Stimulated activated memory B cell treated with anti-CD40 and anti-IgM and Interleukin-4, amounts not matched to agents 10 μg/mL and 1 μg/mL and 100 μg/mL, for 72 hours (primary cell): ENCODE measurements around the gene SLC12A8.
A peak's percentile ranks its signal among the peaks of the same experiment; 100 is the strongest.
"Not testable (repeated sequence)": the region's sequence is repeated elsewhere in the genome, so short reads cannot be mapped to it uniquely, and the experiment has no call there.

Source experiments
- ATAC-seq: fragments of 150-1000 bp; cut with Tn5 transposase; 2 replicates; pipeline ENCODE4 v1.10.0; 2021
- H3K27ac Mint-ChIP-seq: one replicate; pipeline ENCODE4 v1.8.0; 2022; ENCODE audit warnings: mild to moderate bottlenecking, mixed read lengths
- H3K27me3 Mint-ChIP-seq: one replicate; pipeline ENCODE4 v1.8.0; 2022; ENCODE audit warnings: mixed read lengths
- H3K36me3 Mint-ChIP-seq: one replicate; pipeline ENCODE4 v1.8.0; 2022; ENCODE audit warnings: mixed read lengths
- H3K4me1 Mint-ChIP-seq: one replicate; pipeline ENCODE4 v1.8.0; 2022; ENCODE audit warnings: mixed read lengths
- H3K4me3 Mint-ChIP-seq: one replicate; pipeline ENCODE4 v1.8.0; 2022; ENCODE audit warnings: mild to moderate bottlenecking, moderate library complexity, mixed read lengths
- H3K9me3 Mint-ChIP-seq: one replicate; pipeline ENCODE4 v1.8.0; 2022; ENCODE audit warnings: mixed read lengths

SLC12A8 gene

GRCh38 chr3:125082339-125082738 is 130.2 kb downstream of the SLC12A8 start:
- H3K36me3 Mint-ChIP-seq, result not testable (repeated sequence)

GRCh38 chr3:125080077-125080476 is 132.5 kb downstream of the SLC12A8 start:
- no peaks in the 10 kb centered on the region for H3K9me3 Mint-ChIP-seq
- H3K36me3 Mint-ChIP-seq, result no peaks in the 10 kb centered on the region
- no peak overlapping the region for H3K27ac Mint-ChIP-seq
- no peak overlapping the region for H3K4me3 Mint-ChIP-seq
- no peak for ATAC-seq
- no peaks in the 10 kb centered on the region for H3K27me3 Mint-ChIP-seq
- H3K4me1 Mint-ChIP-seq, result peaks cover 20% of the 10 kb centered on the region

More at GRCh38 chr3:125082339-125082738, 130.2 kb downstream of the SLC12A8 start:
- ATAC-seq, H3K9me3 Mint-ChIP-seq, H3K27me3 Mint-ChIP-seq, H3K4me3 Mint-ChIP-seq, H3K27ac Mint-ChIP-seq: not testable (repeated sequence)
- H3K4me1 Mint-ChIP-seq, result peaks cover 12% of the 10 kb centered on the region

DNA sequence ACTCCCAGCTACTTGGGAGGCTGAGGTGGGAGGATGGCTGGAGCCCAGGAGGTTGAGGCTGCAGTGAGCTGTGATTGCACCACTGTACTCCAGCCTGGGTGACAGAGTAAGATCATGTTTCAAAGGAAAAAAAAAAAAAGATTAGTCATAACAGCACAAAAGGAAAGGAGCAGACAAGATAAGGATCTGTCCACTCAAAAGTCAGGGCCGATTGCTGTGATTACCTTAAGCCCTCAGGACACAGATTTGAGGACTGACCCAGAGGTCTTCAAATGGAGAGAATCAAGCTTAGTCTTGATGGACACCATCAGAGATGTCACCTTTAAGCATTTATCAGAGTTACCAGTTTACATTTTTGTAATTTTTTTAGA is 132.9 kb downstream of the SLC12A8 start:
- ATAC-seq, result no peak
- Mint-ChIP-seq H3K4me1 (peaks cover 20% of the 10 kb centered on the region), H3K27me3 (no peaks in the 10 kb centered on the region), H3K27ac (no peak overlapping the region), H3K4me3 (no peak overlapping the region), H3K9me3 (no peaks in the 10 kb centered on the region), H3K36me3 (no peaks in the 10 kb centered on the region)

GRCh38 chr3:125078951-125079674 is 133.4 kb downstream of the SLC12A8 start:
- Mint-ChIP-seq H3K27me3 (no peaks in the 10 kb centered on the region), H3K27ac (no peak overlapping the region)

DNA sequence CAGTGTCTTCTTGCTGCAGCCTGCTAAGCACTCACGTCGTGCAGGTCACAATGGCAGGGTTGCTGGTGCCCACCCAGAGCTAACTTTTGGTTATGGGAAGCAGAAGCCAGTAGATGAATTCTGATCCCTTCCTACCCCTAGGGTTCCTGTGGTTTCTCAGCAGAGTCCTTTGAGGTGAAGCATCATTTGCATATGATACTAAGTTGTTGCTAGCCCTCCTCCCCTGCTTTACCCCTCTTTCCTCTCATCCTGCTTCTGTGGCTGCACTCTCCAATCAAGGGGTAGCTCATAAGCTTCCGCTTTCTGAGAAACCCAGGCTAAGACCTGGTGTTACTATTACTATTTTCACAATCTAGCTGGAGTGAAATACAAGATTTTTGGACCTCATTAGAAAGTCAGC is 134.7 kb downstream of the SLC12A8 start:
- H3K9me3 Mint-ChIP-seq, result no peaks in the 10 kb centered on the region
- no peak overlapping the region for H3K4me3 Mint-ChIP-seq
- H3K27ac Mint-ChIP-seq, result no peak overlapping the region
- H3K27me3 Mint-ChIP-seq, result no peaks in the 10 kb centered on the region
- peak; percentile 39 for ATAC-seq
- H3K36me3 Mint-ChIP-seq, result no peaks in the 10 kb centered on the region
- H3K4me1 Mint-ChIP-seq, result peaks cover 20% of the 10 kb centered on the region

More at GRCh38 chr3:125078951-125079674, 133.4 kb downstream of the SLC12A8 start:
- no peaks in the 10 kb centered on the region for H3K9me3 Mint-ChIP-seq
- peaks cover 20% of the 10 kb centered on the region for H3K4me1 Mint-ChIP-seq
- no peak for ATAC-seq
- no peak overlapping the region for H3K4me3 Mint-ChIP-seq
- no peaks in the 10 kb centered on the region for H3K36me3 Mint-ChIP-seq

DNA sequence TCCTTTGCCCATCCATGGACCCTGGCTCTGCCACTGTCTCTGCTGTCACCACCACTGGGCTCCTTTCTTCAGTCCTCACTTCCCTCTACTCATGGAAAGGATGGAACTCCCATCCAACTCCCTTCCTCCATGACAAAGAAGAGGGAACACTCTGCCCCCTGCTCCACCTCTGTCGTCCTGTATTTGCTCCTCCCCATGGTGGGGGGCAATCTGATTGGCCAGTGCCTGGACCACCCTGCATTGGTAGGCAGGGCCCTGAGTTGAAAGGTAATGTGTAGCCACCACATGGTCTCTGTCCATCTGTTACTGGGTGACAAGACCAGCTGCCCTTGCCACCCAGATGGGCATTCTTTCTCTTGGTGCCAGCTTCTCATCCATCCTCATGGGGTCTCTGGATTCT is 136.1 kb downstream of the SLC12A8 start:
- H3K9me3 Mint-ChIP-seq, result no peaks in the 10 kb centered on the region
- H3K27ac Mint-ChIP-seq, result no peak overlapping the region
- H3K27me3 Mint-ChIP-seq, result no peaks in the 10 kb centered on the region
- no peak for ATAC-seq
- peaks cover 20% of the 10 kb centered on the region for H3K4me1 Mint-ChIP-seq
- no peaks in the 10 kb centered on the region for H3K36me3 Mint-ChIP-seq
- no peak overlapping the region for H3K4me3 Mint-ChIP-seq

DNA sequence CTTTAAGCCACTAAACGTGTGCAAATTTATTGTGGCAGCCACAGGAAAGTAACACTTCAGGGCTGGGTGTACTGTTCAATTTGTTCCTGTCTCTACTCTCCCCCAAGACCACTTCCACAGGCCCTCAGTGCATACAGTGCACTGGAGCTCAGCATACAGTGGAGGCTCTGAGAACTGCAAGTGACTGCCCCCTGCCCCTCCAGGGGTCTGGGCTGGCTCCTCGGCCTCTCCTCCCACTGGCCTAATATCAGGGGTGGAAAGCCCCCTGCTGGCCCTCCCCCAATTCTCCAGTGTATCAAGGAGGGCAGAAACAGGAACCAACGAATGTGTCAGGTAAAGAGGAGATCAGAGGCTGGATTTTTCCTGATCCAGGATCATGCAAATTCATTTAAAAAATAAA is 136.8 kb downstream of the SLC12A8 start:
- Mint-ChIP-seq H3K4me3 (no peak overlapping the region), H3K9me3 (no peaks in the 10 kb centered on the region), H3K36me3 (no peaks in the 10 kb centered on the region), H3K27ac (no peak overlapping the region), H3K27me3 (no peaks in the 10 kb centered on the region), H3K4me1 (peaks cover 20% of the 10 kb centered on the region)
- peak; percentile 49 for ATAC-seq

DNA sequence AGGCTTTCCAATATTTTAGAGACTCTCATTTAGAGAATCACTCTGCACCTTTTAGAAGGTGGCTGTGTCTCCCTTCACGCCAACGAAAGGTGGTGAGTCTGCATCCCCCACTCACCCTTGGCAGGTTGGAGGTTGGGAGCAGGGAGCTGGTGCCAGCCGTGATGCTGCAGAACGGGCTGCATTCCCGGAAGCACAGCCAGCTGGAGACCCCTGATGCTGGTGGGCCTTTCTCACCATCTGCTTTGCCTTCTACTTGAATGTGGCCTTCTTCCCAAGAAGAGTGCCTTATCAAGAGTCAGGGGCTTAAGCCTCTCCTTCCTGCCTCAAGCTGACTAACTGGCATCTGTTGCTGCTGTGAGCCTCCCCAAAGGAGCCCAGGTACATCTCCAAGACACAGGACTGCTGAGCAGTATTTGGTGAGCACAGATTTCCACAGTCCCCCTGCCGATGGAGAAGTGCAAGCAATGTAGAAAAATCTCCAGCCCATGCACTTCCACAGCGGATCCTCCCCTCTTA is 139.1 kb downstream of the SLC12A8 start:
- H3K4me3 Mint-ChIP-seq, result no peak overlapping the region
- peaks cover 31% of the 10 kb centered on the region for H3K4me1 Mint-ChIP-seq
- H3K27me3 Mint-ChIP-seq, result no peaks in the 10 kb centered on the region
- H3K36me3 Mint-ChIP-seq, result no peaks in the 10 kb centered on the region
- H3K27ac Mint-ChIP-seq, result no peak overlapping the region
- ATAC-seq, result no peak
- H3K9me3 Mint-ChIP-seq, result no peaks in the 10 kb centered on the region

- Mint-ChIP-seq H3K36me3 (no peaks in the 10 kb centered on the region), H3K27ac (no peak overlapping the region), H3K4me1 (peaks cover 25% of the 10 kb centered on the region), H3K4me3 (no peak overlapping the region), H3K27me3 (no peaks in the 10 kb centered on the region), H3K9me3 (no peaks in the 10 kb centered on the region)
- ATAC-seq, result no peak
Observed at GRCh38 chr3:125072749-125073389, 139.7 kb downstream of the SLC12A8 start.

DNA sequence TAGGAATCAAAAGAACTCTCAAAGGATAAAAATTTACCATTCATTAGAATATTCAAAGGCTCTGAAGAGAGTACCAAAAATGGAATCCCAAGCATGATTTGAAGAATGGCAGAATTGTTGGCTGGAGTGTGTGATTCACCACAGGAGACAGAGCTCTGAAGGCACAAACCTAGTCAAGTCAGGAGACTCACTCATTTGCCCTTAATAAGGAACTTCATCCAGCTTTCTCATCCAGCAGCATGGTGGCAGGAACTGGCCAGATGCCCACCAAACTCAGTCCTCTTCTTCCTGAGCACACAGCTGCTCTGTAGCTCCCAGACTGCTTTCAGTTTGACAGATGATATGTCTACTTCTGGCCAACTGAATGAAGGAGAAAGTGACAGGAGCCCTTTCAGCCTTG is 140.2 kb downstream of the SLC12A8 start:
- Mint-ChIP-seq H3K9me3 (no peaks in the 10 kb centered on the region), H3K4me1 (peaks cover 20% of the 10 kb centered on the region), H3K27me3 (no peaks in the 10 kb centered on the region), H3K27ac (no peak overlapping the region), H3K36me3 (no peaks in the 10 kb centered on the region), H3K4me3 (no peak overlapping the region)
- ATAC-seq, result no peak

- Mint-ChIP-seq H3K36me3 (no peaks in the 10 kb centered on the region), H3K27ac (no peak overlapping the region)
Observed at GRCh38 chr3:125069968-125070745, 142.4 kb downstream of the SLC12A8 start.

GRCh38 chr3:125069452-125069851 is 143.1 kb downstream of the SLC12A8 start:
- H3K36me3 Mint-ChIP-seq, result no peaks in the 10 kb centered on the region
- H3K4me1 Mint-ChIP-seq, result peaks cover 12% of the 10 kb centered on the region
- H3K9me3 Mint-ChIP-seq, result no peaks in the 10 kb centered on the region
- peak; percentile 57 for ATAC-seq
- H3K4me3 Mint-ChIP-seq, result no peak overlapping the region
- no peak overlapping the region for H3K27ac Mint-ChIP-seq
- no peaks in the 10 kb centered on the region for H3K27me3 Mint-ChIP-seq

More at GRCh38 chr3:125069968-125070745, 142.4 kb downstream of the SLC12A8 start:
- no peak for ATAC-seq
- Mint-ChIP-seq H3K4me3 (no peak overlapping the region), H3K27me3 (no peaks in the 10 kb centered on the region), H3K9me3 (no peaks in the 10 kb centered on the region), H3K4me1 (peaks cover 12% of the 10 kb centered on the region)

DNA sequence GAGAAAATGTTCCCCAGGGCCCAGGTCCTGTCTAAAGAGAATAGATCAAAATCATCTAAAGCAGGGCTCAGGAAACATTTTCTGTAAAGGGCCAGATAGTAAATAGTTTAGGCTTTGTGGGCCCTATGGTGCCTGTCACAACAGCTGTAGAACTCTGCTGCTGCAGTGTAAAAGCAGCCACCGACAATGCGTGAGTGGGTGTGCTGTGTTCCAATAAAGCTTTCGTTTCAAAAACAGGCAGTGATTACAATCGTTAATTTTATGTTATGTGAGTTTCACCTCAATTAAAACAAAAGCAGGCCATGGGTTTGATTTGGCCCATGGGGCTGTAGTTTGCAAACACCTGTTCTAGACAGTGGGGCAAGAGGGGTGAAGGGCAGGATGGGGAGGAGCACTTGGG is 144.3 kb downstream of the SLC12A8 start:
- no peaks in the 10 kb centered on the region for H3K36me3 Mint-ChIP-seq
- H3K9me3 Mint-ChIP-seq, result no peaks in the 10 kb centered on the region
- no peak overlapping the region for H3K4me3 Mint-ChIP-seq
- H3K27ac Mint-ChIP-seq, result no peak overlapping the region
- peaks cover 12% of the 10 kb centered on the region for H3K4me1 Mint-ChIP-seq
- H3K27me3 Mint-ChIP-seq, result no peaks in the 10 kb centered on the region
- no peak for ATAC-seq

GRCh38 chr3:125067225-125067624 is 145.3 kb downstream of the SLC12A8 start:
- H3K27ac Mint-ChIP-seq, result no peak overlapping the region
- H3K27me3 Mint-ChIP-seq, result no peaks in the 10 kb centered on the region
- no peak overlapping the region for H3K4me3 Mint-ChIP-seq
- no peak for ATAC-seq
- no peaks in the 10 kb centered on the region for H3K9me3 Mint-ChIP-seq
- peaks cover 12% of the 10 kb centered on the region for H3K4me1 Mint-ChIP-seq
- no peaks in the 10 kb centered on the region for H3K36me3 Mint-ChIP-seq

- no peaks in the 10 kb centered on the region for H3K4me1 Mint-ChIP-seq
- no peak for ATAC-seq
- no peaks in the 10 kb centered on the region for H3K36me3 Mint-ChIP-seq
- peaks cover 19% of the 10 kb centered on the region for H3K27me3 Mint-ChIP-seq
- no peak overlapping the region for H3K27ac Mint-ChIP-seq
- H3K4me3 Mint-ChIP-seq, result no peak overlapping the region
- no peaks in the 10 kb centered on the region for H3K9me3 Mint-ChIP-seq
Observed at GRCh38 chr3:125062904-125063618, 149.5 kb downstream of the SLC12A8 start.
